ENCODE measurements around the gene DEGS2.
A peak's percentile ranks its signal among the peaks of the same experiment; 100 is the strongest.
"Not testable (repeated sequence)": the region's sequence is repeated elsewhere in the genome, so short reads cannot be mapped to it uniquely, and the experiment has no call there.

DEGS2 gene

GRCh38 chr14:100192250-100192671 lies 32.8 kb upstream of the DEGS2 start:
- DNase-seq = no peak

GRCh38 chr14:100191584-100192249 lies 32.3 kb upstream of the DEGS2 start:
- DNase-seq = no peak
- H3K4me1 Mint-ChIP-seq = peaks cover 17% of the 10 kb centered on the region
- no peak overlapping the region for H3K27ac Mint-ChIP-seq
- no peak for TF ChIP-seq CTCF (IDR thresholded peaks at IDR 0.05)
- no peaks in the 10 kb centered on the region for H3K36me3 Mint-ChIP-seq (ENCODE audit: low read depth)
- no peak overlapping the region for H3K4me3 Mint-ChIP-seq
- peaks cover 3% of the 10 kb centered on the region for H3K27me3 Mint-ChIP-seq (ENCODE audit: low read depth, poor library complexity)
- H3K9me3 Mint-ChIP-seq = peaks cover 8% of the 10 kb centered on the region

More at GRCh38 chr14:100192250-100192671, 32.8 kb upstream of the DEGS2 start:
- no peaks in the 10 kb centered on the region for H3K36me3 Mint-ChIP-seq (ENCODE audit: low read depth)
- peaks cover 8% of the 10 kb centered on the region for H3K9me3 Mint-ChIP-seq
- TF ChIP-seq CTCF (IDR thresholded peaks at IDR 0.05) = no peak
- H3K4me3 Mint-ChIP-seq = peak overlapping the region; percentile 36
- peaks cover 17% of the 10 kb centered on the region for H3K4me1 Mint-ChIP-seq
- no peak overlapping the region for H3K27ac Mint-ChIP-seq
- peaks cover 3% of the 10 kb centered on the region for H3K27me3 Mint-ChIP-seq (ENCODE audit: low read depth, poor library complexity)

GRCh38 chr14:100190126-100190525 lies 30.7 kb upstream of the DEGS2 start:
- H3K36me3 Mint-ChIP-seq (ENCODE audit: low read depth) = no peaks in the 10 kb centered on the region
- no peak for TF ChIP-seq CTCF (IDR thresholded peaks at IDR 0.05)
- no peak overlapping the region for H3K4me3 Mint-ChIP-seq
- H3K27me3 Mint-ChIP-seq (ENCODE audit: low read depth, poor library complexity) = peaks cover 6% of the 10 kb centered on the region
- no peak for DNase-seq
- H3K4me1 Mint-ChIP-seq = peaks cover 17% of the 10 kb centered on the region
- H3K27ac Mint-ChIP-seq = no peak overlapping the region
- peaks cover 8% of the 10 kb centered on the region for H3K9me3 Mint-ChIP-seq

- H3K4me3 Mint-ChIP-seq = no peak overlapping the region
- peaks cover 6% of the 10 kb centered on the region for H3K27me3 Mint-ChIP-seq (ENCODE audit: low read depth, poor library complexity)
- H3K36me3 Mint-ChIP-seq (ENCODE audit: low read depth) = no peaks in the 10 kb centered on the region
- peaks cover 8% of the 10 kb centered on the region for H3K9me3 Mint-ChIP-seq
- no peak overlapping the region for H3K27ac Mint-ChIP-seq
- TF ChIP-seq CTCF (IDR thresholded peaks at IDR 0.05) = no peak
- H3K4me1 Mint-ChIP-seq = peaks cover 5% of the 10 kb centered on the region
- no peak for DNase-seq
These were observed 29.1 kb upstream of the DEGS2 start for GRCh38 chr14:100188392-100189030.

GRCh38 chr14:100187247-100187833 lies 27.9 kb upstream of the DEGS2 start:
- no peaks in the 10 kb centered on the region for H3K36me3 Mint-ChIP-seq (ENCODE audit: low read depth)
- no peak for DNase-seq
- H3K4me3 Mint-ChIP-seq = no peak overlapping the region
- no peak overlapping the region for H3K27ac Mint-ChIP-seq
- peaks cover 9% of the 10 kb centered on the region for H3K9me3 Mint-ChIP-seq
- no peak for TF ChIP-seq CTCF (IDR thresholded peaks at IDR 0.05)
- H3K27me3 Mint-ChIP-seq (ENCODE audit: low read depth, poor library complexity) = peaks cover 6% of the 10 kb centered on the region
- no peaks in the 10 kb centered on the region for H3K4me1 Mint-ChIP-seq

- not testable (repeated sequence) for DNase-seq; H3K27me3 Mint-ChIP-seq (ENCODE audit: low read depth, poor library complexity); H3K36me3 Mint-ChIP-seq (ENCODE audit: low read depth); H3K27ac Mint-ChIP-seq; H3K4me3 Mint-ChIP-seq; H3K4me1 Mint-ChIP-seq
- peaks cover 14% of the 10 kb centered on the region for H3K9me3 Mint-ChIP-seq
These were observed 22.6 kb upstream of the DEGS2 start for GRCh38 chr14:100181876-100182551.

GRCh38 chr14:100180671-100181070 lies 21.2 kb upstream of the DEGS2 start:
- peaks cover 13% of the 10 kb centered on the region for H3K27me3 Mint-ChIP-seq (ENCODE audit: low read depth, poor library complexity)
- peaks cover 14% of the 10 kb centered on the region for H3K9me3 Mint-ChIP-seq
- not testable (repeated sequence) for H3K36me3 Mint-ChIP-seq (ENCODE audit: low read depth); DNase-seq; H3K27ac Mint-ChIP-seq; H3K4me3 Mint-ChIP-seq; H3K4me1 Mint-ChIP-seq

All from nephron progenitor cell (in vitro differentiated cells).